Measurements from ENCODE around the gene VWA8. TPM values are rescaled to one million over a fixed set of nuclear protein-coding genes. Genes with fewer than 3 reads are reported as not detected.

Gene VWA8
- total RNA-seq, 1 donor from 2014 or later: 19.6 TPM

DNA sequence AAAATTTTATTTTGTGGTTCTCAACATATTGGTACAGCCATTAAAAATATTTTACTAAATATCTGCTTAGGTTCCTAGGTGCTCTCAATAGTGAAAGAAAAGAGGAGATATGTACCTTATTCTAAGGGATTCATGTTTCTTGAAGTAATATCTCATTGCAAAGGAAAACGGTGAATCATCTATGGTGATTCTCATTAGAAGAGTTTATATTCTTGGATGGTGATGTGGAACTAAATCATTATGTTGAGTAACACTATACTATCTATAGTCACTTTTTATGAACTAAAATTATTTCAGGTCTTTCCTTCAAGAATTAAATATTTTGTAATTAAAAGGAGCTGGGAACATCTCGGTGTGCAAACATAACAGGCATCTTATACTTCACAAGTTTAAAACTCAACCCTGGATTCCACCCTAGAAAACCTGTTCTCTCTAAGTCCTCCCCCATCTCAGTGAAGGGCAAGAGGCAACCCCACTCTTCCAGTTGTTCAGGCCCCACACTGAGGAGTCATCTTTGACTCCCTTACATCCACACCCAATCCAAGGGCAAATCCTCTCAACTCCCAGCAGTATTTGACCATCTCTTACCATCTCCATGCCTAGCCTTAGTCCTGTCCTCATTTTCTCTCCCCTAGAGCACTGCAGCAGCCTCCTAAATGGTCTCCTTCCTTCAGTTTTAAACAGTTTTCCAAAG lies 363.4 kb downstream of the VWA8 start:
- TF ChIP-seq, protein P1, sequence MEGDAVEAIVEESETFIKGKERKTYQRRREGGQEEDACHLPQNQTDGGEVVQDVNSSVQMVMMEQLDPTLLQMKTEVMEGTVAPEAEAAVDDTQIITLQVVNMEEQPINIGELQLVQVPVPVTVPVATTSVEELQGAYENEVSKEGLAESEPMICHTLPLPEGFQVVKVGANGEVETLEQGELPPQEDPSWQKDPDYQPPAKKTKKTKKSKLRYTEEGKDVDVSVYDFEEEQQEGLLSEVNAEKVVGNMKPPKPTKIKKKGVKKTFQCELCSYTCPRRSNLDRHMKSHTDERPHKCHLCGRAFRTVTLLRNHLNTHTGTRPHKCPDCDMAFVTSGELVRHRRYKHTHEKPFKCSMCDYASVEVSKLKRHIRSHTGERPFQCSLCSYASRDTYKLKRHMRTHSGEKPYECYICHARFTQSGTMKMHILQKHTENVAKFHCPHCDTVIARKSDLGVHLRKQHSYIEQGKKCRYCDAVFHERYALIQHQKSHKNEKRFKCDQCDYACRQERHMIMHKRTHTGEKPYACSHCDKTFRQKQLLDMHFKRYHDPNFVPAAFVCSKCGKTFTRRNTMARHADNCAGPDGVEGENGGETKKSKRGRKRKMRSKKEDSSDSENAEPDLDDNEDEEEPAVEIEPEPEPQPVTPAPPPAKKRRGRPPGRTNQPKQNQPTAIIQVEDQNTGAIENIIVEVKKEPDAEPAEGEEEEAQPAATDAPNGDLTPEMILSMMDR (conservative IDR thresholded peaks at IDR 0.05): no peak
- peaks cover 4% of the 10 kb centered on the region for H3K9me3 Mint-ChIP-seq
- H3K4me3 Mint-ChIP-seq: no peak overlapping the region
- no peaks in the 10 kb centered on the region for H3K27me3 Mint-ChIP-seq
- H3K27ac Mint-ChIP-seq: no peak overlapping the region
- peaks cover 4% of the 10 kb centered on the region for H3K4me1 Mint-ChIP-seq (ENCODE audit: unreplicated experiment)
- no peak for DNase-seq (ENCODE audit: extremely low spot score, unreplicated experiment)
- peaks cover 19% of the 10 kb centered on the region for H3K36me3 Mint-ChIP-seq

DNA sequence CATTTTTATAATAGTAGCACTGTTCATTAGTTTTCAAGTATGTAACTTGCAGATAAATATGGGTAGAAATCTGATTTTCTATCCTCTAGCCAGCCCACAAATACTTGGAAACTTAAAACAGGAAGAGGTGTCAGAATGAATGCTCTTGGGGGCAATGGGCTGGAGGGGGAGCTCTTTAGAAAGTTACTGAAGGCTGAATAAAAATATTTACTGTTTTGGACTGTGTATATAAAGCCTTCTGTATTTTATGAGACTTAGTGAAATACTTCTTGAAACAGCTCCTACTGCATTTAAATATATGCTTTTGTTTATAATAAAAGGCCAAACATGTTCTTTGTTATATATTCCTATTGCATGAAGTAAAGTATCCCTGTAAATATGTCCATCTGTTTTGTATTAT lies 364.7 kb downstream of the VWA8 start:
- no peak overlapping the region for H3K27ac Mint-ChIP-seq
- TF ChIP-seq, protein P1 (conservative IDR thresholded peaks at IDR 0.05): no peak
- no peak overlapping the region for H3K4me3 Mint-ChIP-seq
- DNase-seq (ENCODE audit: extremely low spot score, unreplicated experiment): no peak
- H3K4me1 Mint-ChIP-seq (ENCODE audit: unreplicated experiment): peaks cover 4% of the 10 kb centered on the region
- H3K36me3 Mint-ChIP-seq: peaks cover 18% of the 10 kb centered on the region
- H3K9me3 Mint-ChIP-seq: peaks cover 3% of the 10 kb centered on the region
- H3K27me3 Mint-ChIP-seq: no peaks in the 10 kb centered on the region

DNA sequence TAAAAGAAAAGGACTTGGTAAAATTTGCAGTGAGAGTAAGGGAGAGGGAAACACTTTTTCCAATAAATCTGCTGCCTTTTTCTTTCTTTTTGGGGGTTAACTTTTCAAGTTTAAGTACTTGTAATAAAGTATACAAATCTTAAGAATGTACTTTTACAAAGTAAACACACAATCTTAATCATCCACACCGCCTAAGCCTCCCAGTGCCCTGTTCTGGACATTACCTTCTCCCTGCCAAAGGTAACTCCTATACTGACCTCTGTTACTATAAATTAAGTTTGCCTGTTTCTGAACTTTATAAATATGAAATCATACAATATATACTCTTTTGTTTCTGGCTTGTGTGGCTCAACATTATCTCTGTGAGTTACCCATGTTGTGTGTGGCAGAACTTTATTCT lies 365.6 kb downstream of the VWA8 start:
- DNase-seq (ENCODE audit: extremely low spot score, unreplicated experiment): no peak
- no peaks in the 10 kb centered on the region for H3K9me3 Mint-ChIP-seq
- peaks cover 4% of the 10 kb centered on the region for H3K4me1 Mint-ChIP-seq (ENCODE audit: unreplicated experiment)
- H3K27me3 Mint-ChIP-seq: no peaks in the 10 kb centered on the region
- TF ChIP-seq, protein P1 (conservative IDR thresholded peaks at IDR 0.05): no peak
- peaks cover 9% of the 10 kb centered on the region for H3K36me3 Mint-ChIP-seq
- H3K4me3 Mint-ChIP-seq: no peak overlapping the region
- no peak overlapping the region for H3K27ac Mint-ChIP-seq

DNA sequence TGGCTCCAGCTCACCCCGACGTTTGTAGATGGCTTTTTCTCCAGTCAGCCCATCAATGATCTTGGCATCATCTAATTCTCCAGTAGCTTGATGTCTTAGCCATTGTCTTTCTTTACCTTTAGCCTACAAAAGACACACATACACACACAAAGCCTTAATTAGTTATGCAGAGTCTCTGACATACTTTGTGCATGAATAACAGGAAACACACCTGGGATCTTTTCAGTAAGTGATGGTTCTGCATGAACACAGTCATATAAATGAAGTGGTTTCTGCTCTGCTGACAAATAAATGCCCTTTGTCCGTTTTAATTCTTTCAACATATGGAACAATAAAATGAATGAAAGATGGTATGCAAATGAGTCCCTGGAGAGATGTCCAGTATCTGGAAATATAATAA lies 370.3 kb downstream of the VWA8 start:
- TF ChIP-seq, protein P1 (conservative IDR thresholded peaks at IDR 0.05): no peak
- no peak for DNase-seq (ENCODE audit: extremely low spot score, unreplicated experiment)
- Mint-ChIP-seq H3K27me3 (no peaks in the 10 kb centered on the region), H3K4me3 (no peak overlapping the region), H3K36me3 (peaks cover 12% of the 10 kb centered on the region), H3K4me1 (ENCODE audit: unreplicated experiment) (peaks cover 5% of the 10 kb centered on the region), H3K9me3 (no peaks in the 10 kb centered on the region), H3K27ac (no peak overlapping the region)

DNA sequence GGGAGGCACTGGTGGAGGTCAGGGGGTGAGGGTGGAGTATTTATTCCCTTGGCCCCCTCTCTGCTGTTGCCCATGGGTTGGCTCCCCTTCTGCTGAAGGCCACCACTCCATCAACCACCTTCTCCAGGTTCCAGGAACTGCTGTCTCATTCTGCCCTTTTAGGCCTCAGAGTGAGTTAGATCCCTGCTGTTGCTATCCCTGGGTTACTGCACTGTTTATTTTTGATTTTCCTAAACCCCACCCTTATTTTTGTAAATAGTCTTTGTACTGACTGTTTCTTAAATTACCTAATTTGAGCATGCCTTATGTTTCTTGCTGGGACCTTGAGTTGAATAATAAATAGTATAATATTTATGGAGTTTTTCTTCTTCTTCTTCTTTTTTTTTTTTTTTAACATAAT lies 370.8 kb downstream of the VWA8 start:
- TF ChIP-seq, protein P1 (conservative IDR thresholded peaks at IDR 0.05): no peak
- no peak for DNase-seq (ENCODE audit: extremely low spot score, unreplicated experiment)
- H3K4me3 Mint-ChIP-seq: no peak overlapping the region
- H3K27ac Mint-ChIP-seq: no peak overlapping the region
- H3K9me3 Mint-ChIP-seq: no peaks in the 10 kb centered on the region
- peaks cover 13% of the 10 kb centered on the region for H3K36me3 Mint-ChIP-seq
- no peaks in the 10 kb centered on the region for H3K27me3 Mint-ChIP-seq
- peaks cover 5% of the 10 kb centered on the region for H3K4me1 Mint-ChIP-seq (ENCODE audit: unreplicated experiment)

Measured in type B pancreatic cell (in vitro differentiated cells).